K562 (cell line): ENCODE results near the gene CETN2. TPM values are rescaled to one million over a fixed set of nuclear protein-coding genes. Genes with fewer than 3 reads are reported as not detected.

Source experiments
- ATAC-seq: fragments of 200-7000 bp; cut with Tn5 transposase; 3 replicates; pipeline ENCODE4 v1.9.1; 2020; ENCODE audit warnings: moderate library complexity
- BruUV-seq: library from RNA; stranded (reverse); fragments of 400-500 nt; replicated peaks from 2 replicates; lab custom pipeline; 2021; lab: Mats Ljungman, UMichigan
- CTCF ChIA-PET: fragments of 300-600 bp; formaldehyde crosslinking; extraction: SDS; loops from one replicate; lab custom pipeline; 2021; ENCODE audit warnings: low intra/inter-chr PET ratio; lab: Yijun Ruan, JAX
- POLR2A ChIA-PET: fragments of 300-600, 350-650 bp; sonication (Branson Sonifier 250); formaldehyde crosslinking; extraction: SDS; loops from one replicate; lab custom pipeline; 2021; ENCODE audit warnings: antibody characterized with exemption, inconsistent platforms; lab: Yijun Ruan, JAX
- DNase-seq, 4 experiments: peaks; one replicate each; pipeline versions ENCODE4 v3.0.0 to v3.0.0-alpha.2; 2011 to 2018; ENCODE audit warnings: low spot score in 3 of 4, mixed read lengths in 3 of 4; ENCODE audit errors: extremely low read depth in 1 of 4
- FAIRE-seq: peaks from 2 replicates; lab custom pipeline; 2011; peaks lifted over from hg19 to GRCh38; lab: Jason Lieb, UNC
- H2AFZ ChIP-seq: 2 replicates; pipeline ENCODE4 v1.6.0; 2011; ENCODE audit warnings: low read depth, low read length, control low read depth, inconsistent platforms
- H3K27ac ChIP-seq: fragments of 200-600 bp; 3 replicates; pipeline ENCODE4 v1.8.0; 2011; ENCODE audit warnings: low read depth, mild to moderate bottlenecking, control low read depth, inconsistent platforms, low read length, moderate library complexity, mixed read lengths; ENCODE audit errors: extremely low read depth
- H3K27me3 ChIP-seq, 2 experiments: fragments of 300-600 bp in 1 of 2; 2 replicates in 1 of 2; 3 replicates in 1 of 2; pipeline versions ENCODE4 v1.6.0 to v1.8.0; 2011; ENCODE audit warnings: inconsistent platforms in 2 of 2, low read length in 2 of 2, mild to moderate bottlenecking in 1 of 2, mixed read lengths in 1 of 2, moderate library complexity in 1 of 2; ENCODE audit not compliant: control insufficient read depth in 2 of 2, insufficient read depth in 2 of 2
- H3K36me3 ChIP-seq: fragments of 300-600 bp; 3 replicates; pipeline ENCODE4 v1.8.0; 2011; ENCODE audit warnings: mild to moderate bottlenecking, low read length, inconsistent platforms; ENCODE audit not compliant: control insufficient read depth, insufficient read depth
- H3K4me1 ChIP-seq, 2 experiments: fragments of 200-600 bp in 1 of 2; replicated peaks in 1 of 2; 2 replicates in 1 of 2; 3 replicates in 1 of 2; pipeline versions ENCODE4 v1.5.1 to v1.8.0; 2011; ENCODE audit warnings: inconsistent platforms in 2 of 2, low read length in 2 of 2, mild to moderate bottlenecking in 1 of 2, mixed read lengths in 1 of 2, moderate library complexity in 1 of 2; ENCODE audit not compliant: control insufficient read depth in 2 of 2, insufficient read depth in 2 of 2
- H3K4me2 ChIP-seq: 2 replicates; pipeline ENCODE4 v1.6.1; 2011; ENCODE audit warnings: low read length, control low read depth, inconsistent platforms, mixed read lengths; ENCODE audit not compliant: insufficient read depth
- H3K4me3 ChIP-seq: fragments of 200-600 bp; sonication (generic), shearing (Covaris generic); 2 replicates; pipeline ENCODE4 v1.5.1; 2016; ENCODE audit warnings: control low read depth, inconsistent platforms
- H3K79me2 ChIP-seq: fragments of 200-600 bp; 3 replicates; pipeline ENCODE4 v1.8.0; 2011; ENCODE audit warnings: low read length, inconsistent platforms; ENCODE audit not compliant: control insufficient read depth, insufficient read depth
- H3K9ac ChIP-seq, 2 experiments: 2 replicates each; pipeline versions ENCODE4 v1.6.0 to v1.6.1; 2011; ENCODE audit warnings: low read depth in 2 of 2, low read length in 2 of 2, control low read depth in 1 of 2, inconsistent platforms in 1 of 2, mild to moderate bottlenecking in 1 of 2, mixed read lengths in 1 of 2; ENCODE audit not compliant: insufficient read depth in 1 of 2
- H3K9me1 ChIP-seq: one replicate; pipeline ENCODE4 v1.6.0; 2011; ENCODE audit warnings: inconsistent platforms, mild to moderate bottlenecking, low read length, moderate library complexity; ENCODE audit not compliant: control insufficient read depth, insufficient read depth
- H3K9me3 ChIP-seq: replicated peaks from 2 replicates; pipeline ENCODE4 v1.5.1; 2011; ENCODE audit warnings: low read depth, low read length, inconsistent platforms; ENCODE audit not compliant: control insufficient read depth, insufficient read depth
- H4K20me1 ChIP-seq: replicated peaks from 2 replicates; pipeline ENCODE4 v1.6.1; 2011; ENCODE audit warnings: low read length, inconsistent platforms, mixed read lengths; ENCODE audit not compliant: control insufficient read depth, insufficient read depth
- ARID2 ChIP-seq: fragments of 450-650 bp; IDR thresholded peaks from 2 replicates; pipeline ENCODE4 v1.6.1; 2017; ENCODE audit warnings: antibody characterized with exemption, mild to moderate bottlenecking
- DLX4 ChIP-seq: fragments of 250-450 bp; sonication (Bioruptor Pico); IDR thresholded peaks from 2 replicates; pipeline ENCODE4 v1.6.1; 2021; ENCODE audit warnings: mild to moderate bottlenecking
- FOXM1 ChIP-seq, 2 experiments: fragments of 450-650 bp in 1 of 2; sonication (generic) in 1 of 2; formaldehyde crosslinking in 1 of 2; IDR thresholded peaks; 2 replicates each; pipeline versions ENCODE4 v1.6.1 to v1.9.0; 2017 to 2022; ENCODE audit warnings: low read depth in 2 of 2, mild to moderate bottlenecking in 2 of 2, missing genetic modification reagents in 1 of 2, moderate library complexity in 1 of 2
- FOXP1 ChIP-seq: sonication (generic); formaldehyde crosslinking; IDR thresholded peaks from 2 replicates; pipeline ENCODE4 v1.8.0; 2022; ENCODE audit warnings: mild to moderate bottlenecking, missing genetic modification reagents
- GATA2 ChIP-seq: sonication (generic); formaldehyde crosslinking; IDR thresholded peaks from 2 replicates; pipeline ENCODE4 v1.4.0; 2020; ENCODE audit warnings: mild to moderate bottlenecking, missing genetic modification reagents
- HLTF ChIP-seq: fragments of 450-650 bp; IDR thresholded peaks from 2 replicates; pipeline ENCODE4 v1.6.1; 2016
- MAFG ChIP-seq: fragments of 450-650 bp; conservative IDR thresholded peaks from 2 replicates; pipeline ENCODE4 v1.6.1; 2016; ENCODE audit warnings: missing genetic modification characterization, missing compliant biosample characterization
- NCOR1 ChIP-seq: fragments of 450-650 bp; IDR thresholded peaks from 2 replicates; pipeline ENCODE4 v1.6.1; 2016; ENCODE audit warnings: mild to moderate bottlenecking, moderate library complexity
- PYGO2 ChIP-seq: fragments of 450-650 bp; IDR thresholded peaks from 2 replicates; pipeline ENCODE4 v1.6.1; 2016; ENCODE audit warnings: mild to moderate bottlenecking, missing genetic modification characterization, moderate library complexity, missing compliant biosample characterization
- THAP7 ChIP-seq: fragments of 250-450 bp; sonication (Bioruptor Pico); IDR thresholded peaks from 2 replicates; pipeline ENCODE4 v1.5.0; 2021
- TOE1 ChIP-seq, 2 experiments: fragments of 450-650 bp in 1 of 2; sonication (generic) in 1 of 2; formaldehyde crosslinking in 1 of 2; IDR thresholded peaks; 2 replicates each; pipeline versions ENCODE4 v1.7.1 to v1.8.0; 2016 to 2022; ENCODE audit warnings: borderline replicate concordance in 2 of 2, mild to moderate bottlenecking in 2 of 2, antibody characterized with exemption in 1 of 2, inconsistent platforms in 1 of 2, low read depth in 1 of 2, missing genetic modification reagents in 1 of 2, moderate library complexity in 1 of 2
- U2AF2 ChIP-seq: fragments of 200-400 bp; formaldehyde crosslinking; optimal IDR thresholded peaks from 2 replicates; pipeline ENCODE3; 2017; ENCODE audit warnings: low read depth, mild to moderate bottlenecking, low read length
- XRCC3 ChIP-seq: fragments of 450-650 bp; IDR thresholded peaks from 2 replicates; pipeline ENCODE4 v1.6.1; 2017; ENCODE audit warnings: mild to moderate bottlenecking, moderate library complexity
- ZNF134 ChIP-seq: fragments of 250-450 bp; sonication (Bioruptor Pico); conservative IDR thresholded peaks from 2 replicates; pipeline ENCODE4 v1.4.0; 2020
- ZNF609 ChIP-seq: sonication (generic); formaldehyde crosslinking; IDR thresholded peaks from 2 replicates; pipeline ENCODE4 v1.8.1; 2023; ENCODE audit warnings: missing genetic modification reagents, mild to moderate bottlenecking, borderline replicate concordance
- WGBS: fragments of 100-300 bp; shearing (Covaris generic); methylation state at CpG from one replicate; pipeline ENCODE4 v1.1.6; 2016; ENCODE audit warnings: low coverage, mixed read lengths; ENCODE audit not compliant: insufficient coverage; ENCODE audit errors: missing lambda C conversion rate; 5-methylcytosine and 5-hydroxymethylcytosine counted together
- in situ Hi-C: fragments of 300-500 bp; cut with MboI; formaldehyde crosslinking; loops from 4 replicates; pipeline ENCODE4 v1.15.0; 2018; ENCODE audit warnings: inconsistent platforms, mixed read lengths
- intact Hi-C: fragments of 100-400 bp; cut with micrococcal nuclease; formaldehyde crosslinking; loops from 2 replicates; pipeline ENCODE4 v1.14.2; 2022
- polyA plus RNA-seq, 8 experiments: library from polyadenylated mRNA; depleted of rRNA in 4 of 8; stranded (reverse) in 5 of 8; unstranded in 3 of 8; fragments of >200 nt; fragmentation: Nextera tagmentation in 2 of 8; fragmentation: Illumina TruSeq in 1 of 8; extraction: Ambion mirVana in 2 of 8; extraction: Trizol in 1 of 8; gene quantifications; 2 replicates each; pipeline versions ENCODE4 v1.2.1 to v1.2.3, GENCODE V29; 2011 to 2014; ENCODE audit warnings: inconsistent platforms in 1 of 8, missing spikeins in 1 of 8
- total RNA-seq, 7 experiments: library from RNA; depleted of rRNA in 6 of 7; stranded (reverse); fragments of >200 nt in 6 of 7; fragmentation: Illumina TruSeq in 2 of 7; extraction: Trizol in 2 of 7; gene quantifications; 2 replicates each; pipeline versions ENCODE4 v1.2.1 to v1.2.3, GENCODE V29; 2011 to 2021; ENCODE audit warnings: low replicate concordance in 1 of 7

The CETN2 gene
- total and polyA plus RNA-seq, 9 of the 15 experiments (the other 6 are each of a cell fraction or from before 2014, with no cell fraction given): 16.7 to 37.1 (median 27.6) TPM

- Histone ChIP-seq H3K79me2 (no peaks in the 10 kb centered on the region), H2AFZ (peak overlapping the region; percentile 66; the same call in 1 of the 2 replicates), H3K27me3 (peaks cover 0 to 2% of the 10 kb centered on the region in 2 experiments; a peak in 1 of 5 replicates), H3K4me2 (peak overlapping the region; percentile 12; the same call in 1 of the 2 replicates), H3K4me1 (peaks cover 0 to 8% of the 10 kb centered on the region in 2 experiments; a peak in 2 of 5 replicates), H3K9me1 (no peaks in the 10 kb centered on the region), H4K20me1 (no peaks in the 10 kb centered on the region), H3K9ac (no peak overlapping the region), H3K36me3 (no peaks in the 10 kb centered on the region), H3K9me3 (no peaks in the 10 kb centered on the region), H3K27ac (no peak overlapping the region; the same call in 2 of the 3 replicates), H3K4me3 (no peak overlapping the region)
- in situ Hi-C loops: no loop called here
- no TSS peak for BruUV-seq
- FAIRE-seq (peak; percentile 59), ATAC-seq (peak; percentile 93), DNase-seq (peak; percentile 53 to 69 (median 62))
- ChIA-PET POLR2A (interaction anchor here (1.4 kb wide), 1 partner anchor 15 kb away, joined by 3 read pairs; no protein-coding TSS in a partner anchor), CTCF (interaction anchor here (0.7 to 2.6 kb wide), 3 partner anchors 175 to 1068 kb away, joined by 3 to 14 read pairs (median 3); no protein-coding TSS in a partner anchor)
- intact Hi-C loops: loop anchor here (1.0 to 2.0 kb wide), 2 partner anchors 175 to 1064 kb away; no protein-coding TSS in a partner anchor
- 10% methylated on average over 6 of the region's 6 CpGs for WGBS
- TF ChIP-seq HLTF (no peak), U2AF2 (no peak), GATA2 (CRISPR knock-in tag) (no peak), MAFG (tag) (0 out of 2 replicates have a peak, but pooled peaks have one; percentile 14), FOXP1 (CRISPR knock-in tag) (no peak), NCOR1 (no peak), THAP7 (CRISPR knock-in tag) (no peak), XRCC3 (no peak), FOXM1 (IDR thresholded peaks at IDR 0.05; ENCODE audit: low read depth) (no peak), FOXM1 (CRISPR knock-in tag; IDR thresholded peaks at IDR 0.05; ENCODE audit: low read depth) (no peak), TOE1 (IDR thresholded peaks at IDR 0.05; ENCODE audit: borderline replicate concordance) (no peak), TOE1 (CRISPR knock-in tag; IDR thresholded peaks at IDR 0.05; ENCODE audit: borderline replicate concordance, low read depth) (no peak), ZNF134 (CRISPR knock-in tag) (no peak), ZNF609 (CRISPR knock-in tag) (no peak), ARID2 (peak; percentile 53; the same call in 1 of the 2 replicates), DLX4 (CRISPR knock-in tag) (no peak), PYGO2 (tag) (no peak)
These were observed 13.3 kb downstream of the CETN2 start for GRCh38 chrX:152817078-152817764.
